Measurements from ENCODE around the gene ARHGEF9.

Gene ARHGEF9

DNA sequence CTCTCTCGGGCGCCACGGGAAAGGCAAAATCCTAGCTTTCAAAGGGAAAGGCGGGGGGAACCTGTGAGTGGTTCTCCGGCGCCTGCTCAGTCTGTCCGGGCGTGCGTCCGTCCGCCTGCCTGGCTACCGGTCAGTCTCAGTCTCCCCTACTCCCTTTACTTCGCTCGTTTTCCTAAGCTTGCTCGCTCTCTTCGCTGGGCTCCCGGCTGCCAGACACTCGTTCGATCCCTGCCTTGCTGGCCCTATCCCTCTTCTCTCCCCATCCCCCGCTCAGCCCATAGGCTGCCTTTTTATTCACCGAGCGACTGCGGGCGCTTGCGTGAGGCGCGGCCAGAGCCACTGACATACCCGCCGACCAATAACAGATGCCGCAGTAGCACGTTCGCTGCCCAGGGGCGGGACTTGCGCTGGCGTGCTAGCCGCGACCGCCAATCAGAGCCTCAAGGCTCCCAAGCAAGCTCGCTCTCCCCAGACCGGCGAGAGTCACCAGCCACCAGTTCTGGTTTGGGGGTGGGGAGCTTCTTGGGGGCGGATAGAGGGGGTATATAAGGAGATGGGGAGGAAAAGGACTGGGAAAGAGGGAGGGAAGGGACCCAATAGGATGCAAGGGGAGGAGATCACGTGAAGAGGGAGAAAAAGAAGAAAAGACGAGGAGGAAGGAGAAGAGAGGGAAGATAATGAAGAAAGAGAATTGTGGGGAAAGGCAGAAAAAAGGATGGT lies 30.0 kb downstream of the ARHGEF9 start:
- Histone ChIP-seq H3K27me3 (ENCODE audit: insufficient read depth, low read length) (no peaks in the 10 kb centered on the region), H3K79me2 (ENCODE audit: insufficient read depth, low read length) (peaks cover 29% of the 10 kb centered on the region), H2AFZ (ENCODE audit: low read length) (no peak overlapping the region), H3K9ac (ENCODE audit: low read length) (peak overlapping the region; percentile 95), H3K9me3 (ENCODE audit: low read length) (no peaks in the 10 kb centered on the region), H3K4me1 (ENCODE audit: insufficient read depth, low read length, severe bottlenecking) (peaks cover 23% of the 10 kb centered on the region), H4K20me1 (ENCODE audit: insufficient read depth, low read length) (no peaks in the 10 kb centered on the region), H3K9me2 (ENCODE audit: low read depth, low read length) (no peaks in the 10 kb centered on the region), H3K36me3 (ENCODE audit: insufficient read depth, low read length) (no peaks in the 10 kb centered on the region), H3K4me2 (ENCODE audit: low read length) (peak overlapping the region; percentile 94), H3F3A (ENCODE audit: insufficient read depth, low read length) (no peaks in the 10 kb centered on the region), H3K4me3 (ENCODE audit: low read depth, low read length, poor library complexity, severe bottlenecking) (peak overlapping the region; percentile 92), H3K27ac (ENCODE audit: low read depth, low read length, poor library complexity, severe bottlenecking) (peak overlapping the region; percentile 78)
- TF ChIP-seq, protein P1, sequence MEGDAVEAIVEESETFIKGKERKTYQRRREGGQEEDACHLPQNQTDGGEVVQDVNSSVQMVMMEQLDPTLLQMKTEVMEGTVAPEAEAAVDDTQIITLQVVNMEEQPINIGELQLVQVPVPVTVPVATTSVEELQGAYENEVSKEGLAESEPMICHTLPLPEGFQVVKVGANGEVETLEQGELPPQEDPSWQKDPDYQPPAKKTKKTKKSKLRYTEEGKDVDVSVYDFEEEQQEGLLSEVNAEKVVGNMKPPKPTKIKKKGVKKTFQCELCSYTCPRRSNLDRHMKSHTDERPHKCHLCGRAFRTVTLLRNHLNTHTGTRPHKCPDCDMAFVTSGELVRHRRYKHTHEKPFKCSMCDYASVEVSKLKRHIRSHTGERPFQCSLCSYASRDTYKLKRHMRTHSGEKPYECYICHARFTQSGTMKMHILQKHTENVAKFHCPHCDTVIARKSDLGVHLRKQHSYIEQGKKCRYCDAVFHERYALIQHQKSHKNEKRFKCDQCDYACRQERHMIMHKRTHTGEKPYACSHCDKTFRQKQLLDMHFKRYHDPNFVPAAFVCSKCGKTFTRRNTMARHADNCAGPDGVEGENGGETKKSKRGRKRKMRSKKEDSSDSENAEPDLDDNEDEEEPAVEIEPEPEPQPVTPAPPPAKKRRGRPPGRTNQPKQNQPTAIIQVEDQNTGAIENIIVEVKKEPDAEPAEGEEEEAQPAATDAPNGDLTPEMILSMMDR (IDR thresholded peaks at IDR 0.05; ENCODE audit: low read length), result no peak
- no peak for TF ChIP-seq EZH2 (IDR thresholded peaks at IDR 0.05; ENCODE audit: borderline replicate concordance, low read length)

DNA sequence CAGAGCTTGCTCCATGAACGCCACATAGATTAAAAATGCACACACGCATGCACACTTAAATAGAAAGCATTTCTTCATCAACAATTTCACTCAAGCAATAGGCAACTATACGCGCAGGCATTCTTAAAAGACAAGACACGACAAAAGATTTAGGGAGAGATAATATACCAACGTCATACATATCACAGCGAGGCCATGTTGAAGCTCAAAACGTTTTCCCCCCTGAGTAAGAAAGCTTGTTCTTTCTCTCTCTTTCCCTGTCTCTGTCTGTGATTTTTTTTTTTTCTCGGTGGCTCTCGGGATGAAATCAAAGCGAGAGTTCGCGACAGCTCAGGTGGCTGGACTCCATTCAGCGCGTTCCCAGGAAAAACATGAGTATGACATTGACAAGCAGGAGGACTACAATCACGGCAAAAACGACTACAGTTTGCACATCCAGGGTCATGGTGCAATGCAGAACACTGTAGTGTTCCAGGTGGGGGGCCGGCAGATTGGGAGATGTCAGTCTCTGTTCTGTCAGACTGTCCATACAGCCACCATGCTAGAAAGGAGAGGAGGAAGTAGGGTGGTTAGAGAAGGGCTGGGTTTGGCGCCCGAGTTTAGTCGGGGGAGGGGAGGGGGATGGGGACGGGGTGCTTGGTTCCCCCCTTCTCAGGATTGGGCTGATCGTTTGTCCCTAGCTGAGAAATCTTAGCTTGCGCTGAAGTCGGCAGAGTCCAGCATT lies 30.7 kb downstream of the ARHGEF9 start:
- peak overlapping the region; percentile 78 for H3K27ac ChIP-seq (ENCODE audit: low read depth, low read length, poor library complexity, severe bottlenecking)

DNA sequence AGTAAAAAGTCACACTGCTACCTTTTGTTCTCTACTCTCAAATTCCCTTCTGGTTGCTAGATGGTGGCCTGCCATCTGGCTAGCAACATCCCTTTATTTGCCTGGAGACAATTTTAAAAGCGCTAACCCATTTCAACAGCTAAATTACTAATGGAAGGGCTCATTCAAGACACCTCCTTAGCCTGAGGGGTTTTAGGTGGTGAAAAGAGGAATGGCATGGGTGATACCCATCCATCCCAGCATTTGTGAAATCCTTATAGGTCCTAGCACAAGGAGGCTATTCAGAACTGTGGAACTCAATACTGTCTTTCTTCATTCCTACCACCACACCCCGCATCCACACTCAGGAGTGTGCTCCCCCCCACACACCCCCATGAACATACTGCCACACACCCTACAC lies 33.5 kb downstream of the ARHGEF9 start:
- Histone ChIP-seq H3K36me3 (ENCODE audit: insufficient read depth, low read length) (no peaks in the 10 kb centered on the region), H3K9me2 (ENCODE audit: low read depth, low read length) (no peaks in the 10 kb centered on the region), H3K4me3 (ENCODE audit: low read depth, low read length, poor library complexity, severe bottlenecking) (no peak overlapping the region), H3K9ac (ENCODE audit: low read length) (no peak overlapping the region), H3K4me2 (ENCODE audit: low read length) (peak overlapping the region; percentile 94; the same call in 1 of the 2 replicates), H3K9me3 (ENCODE audit: low read length) (no peaks in the 10 kb centered on the region), H3F3A (ENCODE audit: insufficient read depth, low read length) (no peaks in the 10 kb centered on the region), H3K79me2 (ENCODE audit: insufficient read depth, low read length) (peaks cover 39% of the 10 kb centered on the region), H2AFZ (ENCODE audit: low read length) (no peak overlapping the region), H3K27ac (ENCODE audit: low read depth, low read length, poor library complexity, severe bottlenecking) (no peak overlapping the region), H3K27me3 (ENCODE audit: insufficient read depth, low read length) (no peaks in the 10 kb centered on the region), H4K20me1 (ENCODE audit: insufficient read depth, low read length) (no peaks in the 10 kb centered on the region), H3K4me1 (ENCODE audit: insufficient read depth, low read length, severe bottlenecking) (peaks cover 49% of the 10 kb centered on the region)
- no peak for TF ChIP-seq EZH2 (IDR thresholded peaks at IDR 0.05; ENCODE audit: borderline replicate concordance, low read length)
- TF ChIP-seq, protein P1 (IDR thresholded peaks at IDR 0.05; ENCODE audit: low read length), result no peak

More for the DNA sequence above, 30.7 kb downstream of the ARHGEF9 start:
- H3K4me2 ChIP-seq (ENCODE audit: low read length), result peak overlapping the region; percentile 94
- no peaks in the 10 kb centered on the region for H3K36me3 ChIP-seq (ENCODE audit: insufficient read depth, low read length)
- H3K9me2 ChIP-seq (ENCODE audit: low read depth, low read length), result no peaks in the 10 kb centered on the region
- TF ChIP-seq, protein P1 (IDR thresholded peaks at IDR 0.05; ENCODE audit: low read length), result no peak
- no peak for TF ChIP-seq EZH2 (IDR thresholded peaks at IDR 0.05; ENCODE audit: borderline replicate concordance, low read length)
- no peaks in the 10 kb centered on the region for H3K9me3 ChIP-seq (ENCODE audit: low read length)
- H2AFZ ChIP-seq (ENCODE audit: low read length), result no peak overlapping the region
- peaks cover 29% of the 10 kb centered on the region for H3K79me2 ChIP-seq (ENCODE audit: insufficient read depth, low read length)
- H3K9ac ChIP-seq (ENCODE audit: low read length), result peak overlapping the region; percentile 95
- H3F3A ChIP-seq (ENCODE audit: insufficient read depth, low read length), result no peaks in the 10 kb centered on the region
- H3K4me3 ChIP-seq (ENCODE audit: low read depth, low read length, poor library complexity, severe bottlenecking), result peak overlapping the region; percentile 92
- no peaks in the 10 kb centered on the region for H3K27me3 ChIP-seq (ENCODE audit: insufficient read depth, low read length)
- H3K4me1 ChIP-seq (ENCODE audit: insufficient read depth, low read length, severe bottlenecking), result peaks cover 23% of the 10 kb centered on the region
- no peaks in the 10 kb centered on the region for H4K20me1 ChIP-seq (ENCODE audit: insufficient read depth, low read length)
